Kidney tubule cell (primary cell): ENCODE data around the gene CD99L2.
A peak's percentile ranks its signal among the peaks of the same experiment; 100 is the strongest.

Source experiments
- DNase-seq: peaks from one replicate; pipeline ENCODE4 v3.0.0-alpha.2; 2018; ENCODE audit warnings: low spot score

The CD99L2 gene, protein sequence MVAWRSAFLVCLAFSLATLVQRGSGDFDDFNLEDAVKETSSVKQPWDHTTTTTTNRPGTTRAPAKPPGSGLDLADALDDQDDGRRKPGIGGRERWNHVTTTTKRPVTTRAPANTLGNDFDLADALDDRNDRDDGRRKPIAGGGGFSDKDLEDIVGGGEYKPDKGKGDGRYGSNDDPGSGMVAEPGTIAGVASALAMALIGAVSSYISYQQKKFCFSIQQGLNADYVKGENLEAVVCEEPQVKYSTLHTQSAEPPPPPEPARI

GRCh38 chrX:150898343-150899190 lies at the start of gene CD99L2:
TSS of gene CD99L2 (minus strand) at chrX:150898668. CDS start at chrX:150898588, 80 bp downstream.
- peak; percentile 85 for DNase-seq

DNA sequence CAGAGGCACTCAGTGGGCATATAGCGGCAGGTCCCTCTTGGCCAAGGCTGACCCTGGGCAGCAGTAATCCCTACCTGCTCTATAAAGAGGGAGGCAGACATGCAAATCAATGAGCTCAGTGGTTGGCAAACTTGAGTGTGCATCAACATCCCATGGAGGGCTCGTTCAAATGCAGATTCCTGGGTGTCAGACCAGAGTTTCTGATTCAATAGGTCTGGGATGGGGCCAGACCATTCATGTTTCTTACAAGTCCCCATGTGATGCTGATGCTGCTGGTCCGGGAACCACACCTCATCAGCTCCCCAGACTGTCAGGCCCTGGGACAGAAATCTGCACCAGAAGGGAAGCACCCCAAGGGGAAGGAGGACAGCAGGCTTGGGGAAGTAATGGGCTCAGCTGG lies 45.8 kb upstream of the CD99L2 start:
- DNase-seq = no peak

- no peak for DNase-seq
Measured at GRCh38 chrX:150942942-150943594, 44.6 kb upstream of the CD99L2 start.

DNA sequence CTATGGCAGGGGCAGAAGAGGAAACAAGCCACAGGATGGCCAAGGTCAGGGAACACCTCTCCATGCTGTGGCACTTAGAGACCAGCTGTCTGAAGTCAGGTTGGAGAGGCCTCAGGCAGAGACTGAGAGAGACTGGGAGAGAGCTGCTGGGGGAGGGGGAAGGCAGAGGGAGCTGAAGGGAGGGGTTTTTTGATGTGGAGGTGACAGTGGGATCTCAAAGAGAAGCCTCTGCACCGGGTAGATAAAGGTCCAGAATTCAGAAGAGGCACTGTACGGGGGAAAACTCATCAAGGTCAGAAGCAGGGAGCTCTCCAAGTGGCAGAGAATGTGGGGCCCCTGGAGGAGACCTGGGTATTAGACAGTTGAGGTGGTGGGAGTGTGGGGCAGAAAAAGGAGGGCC lies 43.1 kb upstream of the CD99L2 start:
- DNase-seq = no peak

- DNase-seq = no peak
Measured at GRCh38 chrX:150940844-150941495, 42.5 kb upstream of the CD99L2 start.

DNA sequence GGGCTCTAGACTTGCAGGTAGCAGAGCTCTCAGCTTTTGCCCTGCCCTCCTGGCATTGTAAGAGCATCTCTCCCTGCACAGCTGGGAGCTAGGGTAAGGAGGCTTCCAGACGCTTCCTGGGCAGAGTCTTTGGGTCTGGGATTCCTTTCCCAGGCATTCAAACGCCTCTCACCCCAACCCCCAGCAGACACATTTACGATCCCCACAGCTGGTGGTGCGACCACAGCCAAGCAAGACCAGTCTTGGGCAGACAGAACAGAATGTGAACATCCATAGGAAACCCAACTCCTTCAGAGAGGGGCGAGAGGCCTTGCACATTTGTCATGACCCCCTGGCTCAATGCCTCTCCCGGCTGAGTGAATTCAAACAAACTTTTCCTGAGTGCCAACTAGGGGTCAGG lies 38.1 kb upstream of the CD99L2 start:
- DNase-seq = no peak

DNA sequence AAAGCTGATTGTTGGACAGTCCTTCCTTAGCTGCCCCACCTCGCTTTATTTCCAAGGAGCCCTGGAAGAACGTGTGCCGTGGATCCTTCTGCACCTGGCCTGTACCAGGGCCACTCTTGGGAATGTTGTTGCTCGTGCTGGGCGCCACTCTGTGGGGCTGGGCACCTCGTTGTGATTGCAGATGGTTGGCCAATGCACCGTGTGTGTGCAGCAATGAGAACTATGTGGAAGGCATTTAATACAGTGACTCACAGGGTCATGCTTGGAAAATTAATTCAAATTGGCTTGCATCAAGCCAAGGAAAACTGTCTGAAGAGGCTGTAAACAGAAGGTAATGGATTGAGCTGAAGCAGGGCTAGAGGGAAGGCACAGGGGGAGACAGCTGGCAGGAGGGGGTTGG lies 37.0 kb upstream of the CD99L2 start:
- DNase-seq = peak; percentile 73

- peak; percentile 84 for DNase-seq
Measured at GRCh38 chrX:150934453-150934852, 36.0 kb upstream of the CD99L2 start.

GRCh38 chrX:150933945-150934350 lies 35.5 kb upstream of the CD99L2 start:
- DNase-seq = no peak

DNA sequence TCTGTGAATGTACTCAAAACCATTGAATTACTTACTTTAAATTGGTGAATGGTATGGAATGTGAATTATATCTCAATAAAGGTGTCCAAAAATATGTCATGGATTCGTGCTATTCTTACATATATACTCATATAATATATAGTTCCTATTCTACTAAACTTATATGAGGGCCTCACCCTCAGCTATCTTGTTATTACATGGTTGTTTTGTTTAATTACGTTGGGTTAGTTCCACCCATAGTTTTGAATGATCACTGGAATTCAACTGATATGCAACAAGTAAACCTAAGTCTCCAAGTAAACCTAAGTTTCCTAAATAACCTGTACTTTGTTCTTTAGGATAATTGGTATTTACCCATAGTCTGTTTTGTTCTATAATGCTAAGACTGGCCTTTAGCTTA lies 30.6 kb upstream of the CD99L2 start:
- no peak for DNase-seq

DNA sequence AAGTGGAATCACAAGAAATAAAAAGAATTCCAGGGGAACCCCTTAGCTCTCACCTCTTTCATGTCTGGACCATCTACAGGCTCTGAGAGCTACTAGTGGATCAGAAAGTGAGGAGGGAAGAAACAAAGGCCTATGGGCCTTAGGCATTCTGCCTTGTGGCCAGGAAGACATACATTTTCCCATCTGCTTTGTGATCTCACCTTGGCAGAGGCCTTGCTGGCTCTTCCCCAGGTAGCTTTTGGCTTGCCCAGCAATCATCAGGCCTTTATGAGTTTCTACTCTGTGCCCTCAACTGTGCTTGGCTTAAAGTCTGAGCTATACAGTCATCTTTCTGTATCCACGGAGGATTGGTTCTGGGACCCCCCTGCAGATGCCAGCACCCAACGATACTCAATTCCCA lies 28.3 kb upstream of the CD99L2 start:
- DNase-seq = no peak

DNA sequence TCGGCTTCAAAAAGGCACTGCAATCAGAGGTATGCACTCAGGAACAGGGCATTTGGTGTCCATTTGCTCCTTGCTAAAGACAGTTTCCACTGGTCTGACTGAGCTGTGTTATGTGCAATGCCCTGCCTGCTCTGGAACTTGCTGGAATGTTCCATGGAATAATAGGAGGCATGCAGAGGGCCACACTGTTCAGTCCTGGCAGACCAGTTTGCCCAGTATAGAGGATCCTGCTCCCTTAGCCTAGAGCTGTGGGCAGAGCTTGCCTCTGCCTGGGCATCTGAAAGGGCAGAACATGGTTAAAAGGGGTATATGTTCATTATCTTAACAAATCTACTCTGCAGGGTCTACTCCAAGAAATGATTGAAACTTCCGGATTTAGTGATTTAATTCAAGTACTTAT lies 27.8 kb upstream of the CD99L2 start:
- DNase-seq = no peak

- no peak for DNase-seq
Measured at GRCh38 chrX:150919401-150919800, 20.9 kb upstream of the CD99L2 start.

GRCh38 chrX:150913511-150913910 lies 15.0 kb upstream of the CD99L2 start:
- DNase-seq = no peak

GRCh38 chrX:150907474-150907873 lies 9.0 kb upstream of the CD99L2 start:
- no peak for DNase-seq

- DNase-seq = no peak
Measured at GRCh38 chrX:150906694-150907093, 8.2 kb upstream of the CD99L2 start.

- no peak for DNase-seq
Measured at GRCh38 chrX:150905293-150905692, 6.8 kb upstream of the CD99L2 start.

- no peak for DNase-seq
Measured at GRCh38 chrX:150903110-150903508, 4.6 kb upstream of the CD99L2 start.

DNA sequence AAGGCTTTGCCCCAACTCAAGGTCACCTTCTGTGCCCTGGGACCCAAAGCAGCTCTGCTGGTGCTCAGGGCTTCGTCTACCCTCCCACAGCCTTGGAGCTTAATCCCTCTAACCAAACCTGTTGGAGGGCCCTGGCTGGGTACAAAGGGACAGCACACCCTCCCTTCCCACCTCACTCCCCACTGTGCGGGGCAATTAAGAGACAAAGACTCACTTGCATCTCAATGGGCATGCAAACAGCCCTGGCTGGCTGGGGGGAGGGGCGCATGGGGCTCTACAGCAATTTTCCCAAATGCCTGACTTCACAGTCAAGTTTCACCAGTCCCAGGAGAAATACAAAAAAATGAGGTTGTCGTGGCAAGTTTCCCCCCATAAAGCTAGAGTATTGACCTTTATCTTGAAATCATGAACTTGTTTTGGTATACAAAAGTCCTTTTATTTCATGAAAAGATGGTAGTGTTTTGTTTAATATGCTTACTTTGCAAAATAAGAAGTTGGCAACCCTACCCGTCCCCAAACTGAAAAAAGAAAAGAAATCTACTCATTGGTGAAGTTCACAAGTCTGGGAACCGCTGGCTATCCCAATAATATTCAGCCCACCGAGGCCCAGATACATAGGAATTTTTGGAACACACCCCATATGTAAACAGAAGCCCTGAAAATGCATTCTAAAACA lies 4.1 kb upstream of the CD99L2 start:
- no peak for DNase-seq

- DNase-seq = peak; percentile 24
Measured at GRCh38 chrX:150899191-150899757, 806 bp upstream of the CD99L2 start.
